HCT116 (cell line): ENCODE results near the gene C1orf35. TPM values are rescaled to one million over a fixed set of nuclear protein-coding genes. Genes with fewer than 3 reads are reported as not detected.

ENCODE experiments used
- ATAC-seq: fragments of 200-7000 bp; cut with Tn5 transposase; 2 replicates; pipeline ENCODE4 v1.9.1; 2020; ENCODE audit warnings: mild to moderate bottlenecking, moderate library complexity
- BruUV-seq: library from RNA; stranded (reverse); fragments of 400-500 nt; replicated peaks from 2 replicates; lab custom pipeline; 2021; lab: Mats Ljungman, UMichigan
- CTCF ChIA-PET: fragments of 300-600 bp; sonication (Branson Sonifier 250); formaldehyde crosslinking; loops from one replicate; lab custom pipeline; 2021; ENCODE audit warnings: antibody characterized with exemption; lab: Charles Lee
- POLR2A ChIA-PET: fragments of 300-600, 350-600 bp; sonication (Branson Sonifier 250); formaldehyde crosslinking; loops from one replicate; lab custom pipeline; 2021; ENCODE audit warnings: antibody characterized with exemption; lab: Charles Lee
- RAD21 ChIA-PET, 2 experiments: fragments of 300-600 bp; sonication (Branson Sonifier 250); formaldehyde crosslinking; loops; one replicate each; lab custom pipeline; 2023; ENCODE audit warnings: low total read pairs in 2 of 2; ENCODE audit not compliant: uncharacterized antibody in 2 of 2, unreplicated experiment in 2 of 2, low non-redundant PET in 1 of 2; lab: Charles Lee
- DNase-seq: peaks from one replicate; pipeline ENCODE4 v3.0.0-alpha.2; 2010; ENCODE audit warnings: low read depth, low spot score
- H2AFZ ChIP-seq: fragments of 200-600 bp; shearing (Covaris generic), sonication (generic); 2 replicates; pipeline ENCODE4 v1.6.1; 2017; ENCODE audit warnings: low read depth, mixed run types, mixed read lengths, antibody characterized with exemption, low read length; ENCODE audit not compliant: poor library complexity, severe bottlenecking
- H3K27ac ChIP-seq: 2 replicates; pipeline ENCODE4 v1.5.1; 2012; ENCODE audit warnings: low read depth, low read length
- H3K27me3 ChIP-seq: fragments of 200-600 bp; sonication (generic); 2 replicates; pipeline ENCODE4 v1.6.1; 2016; ENCODE audit warnings: mixed run types, low read length, mixed read lengths; ENCODE audit not compliant: insufficient read depth
- H3K36me3 ChIP-seq, 2 experiments: fragments of 200-500 bp in 1 of 2; fragments of 200-600 bp in 1 of 2; sonication (Bioruptor generic) in 1 of 2; sonication (generic) in 1 of 2; 2 replicates each; pipeline versions ENCODE4 v1.5.1 to v1.6.1; 2014 to 2016; ENCODE audit warnings: low read length in 2 of 2, inconsistent platforms in 1 of 2, mixed read lengths in 1 of 2, mixed run types in 1 of 2; ENCODE audit not compliant: insufficient read depth in 2 of 2, control insufficient read depth in 1 of 2
- H3K4me1 ChIP-seq, 2 experiments: fragments of 200-600 bp in 1 of 2; sonication (generic) in 1 of 2; 2 replicates each; pipeline versions ENCODE4 v1.5.1 to v1.6.1; 2012 to 2017; ENCODE audit warnings: low read length in 2 of 2, inconsistent platforms in 1 of 2, mild to moderate bottlenecking in 1 of 2, mixed read lengths in 1 of 2, mixed run types in 1 of 2, moderate library complexity in 1 of 2; ENCODE audit not compliant: insufficient read depth in 2 of 2, control insufficient read depth in 1 of 2
- H3K4me2 ChIP-seq: fragments of 200-600 bp; sonication (generic); 2 replicates; pipeline ENCODE4 v1.6.1; 2017; ENCODE audit warnings: mixed run types, low read length, mixed read lengths
- H3K4me3 ChIP-seq, 2 experiments: fragments of 200-600 bp in 1 of 2; sonication (generic) in 1 of 2; replicated peaks in 1 of 2; 2 replicates each; pipeline ENCODE4 v1.5.1; 2011 to 2016; ENCODE audit warnings: low read length in 2 of 2, control low read depth in 1 of 2, low read depth in 1 of 2, mild to moderate bottlenecking in 1 of 2, mixed read lengths in 1 of 2, mixed run types in 1 of 2
- H3K79me2 ChIP-seq: fragments of 200-600 bp; sonication (generic); 2 replicates; pipeline ENCODE4 v1.6.1; 2017; ENCODE audit warnings: mild to moderate bottlenecking, mixed run types, low read length, moderate library complexity, mixed read lengths; ENCODE audit not compliant: insufficient read depth
- H3K9ac ChIP-seq: fragments of 200-600 bp; sonication (generic); 2 replicates; pipeline ENCODE4 v1.6.1; 2016; ENCODE audit warnings: low read length, mixed read lengths
- H3K9me2 ChIP-seq: fragments of 200-600 bp; sonication (generic), shearing (Covaris generic); 2 replicates; pipeline ENCODE4 v1.6.1; 2017; ENCODE audit warnings: mixed run types, mild to moderate bottlenecking, moderate library complexity; ENCODE audit not compliant: insufficient read depth
- H3K9me3 ChIP-seq, 2 experiments: fragments of 200-500 bp in 1 of 2; fragments of 200-600 bp in 1 of 2; sonication (Bioruptor generic) in 1 of 2; sonication (generic) in 1 of 2; 2 replicates each; pipeline ENCODE4 v1.6.1; 2014 to 2017; ENCODE audit warnings: low read length in 2 of 2, mixed read lengths in 2 of 2, inconsistent platforms in 1 of 2, low read depth in 1 of 2, mild to moderate bottlenecking in 1 of 2, mixed run types in 1 of 2, moderate library complexity in 1 of 2; ENCODE audit not compliant: control insufficient read depth in 1 of 2, insufficient read depth in 1 of 2
- H4K20me1 ChIP-seq: fragments of 200-600 bp; sonication (generic), shearing (Covaris generic); 2 replicates; pipeline ENCODE4 v1.6.1; 2017; ENCODE audit warnings: mixed run types, mild to moderate bottlenecking, moderate library complexity; ENCODE audit not compliant: insufficient read depth
- ATF3 ChIP-seq: IDR thresholded peaks from 2 replicates; pipeline ENCODE4 v1.6.1; 2012
- CBX3 ChIP-seq: IDR thresholded peaks from 2 replicates; pipeline ENCODE4 v1.6.1; 2012; ENCODE audit warnings: low read depth
- CEBPB ChIP-seq: IDR thresholded peaks from 2 replicates; pipeline ENCODE4 v1.6.1; 2012; ENCODE audit warnings: low read depth
- CTCF ChIP-seq, 3 experiments: fragments of 200-600 bp in 1 of 3; sonication (generic) in 1 of 3; IDR thresholded peaks in 2 of 3; conservative IDR thresholded peaks in 1 of 3; 2 replicates each; pipeline ENCODE4 v1.5.1; 2012 to 2017; ENCODE audit warnings: low read depth in 2 of 3, low read length in 2 of 3, antibody characterized with exemption in 1 of 3, borderline replicate concordance in 1 of 3, control low read depth in 1 of 3, mild to moderate bottlenecking in 1 of 3, mixed read lengths in 1 of 3, mixed run types in 1 of 3, moderate library complexity in 1 of 3; ENCODE audit not compliant: insufficient read depth in 1 of 3
- EGR1 ChIP-seq: IDR thresholded peaks from 2 replicates; pipeline ENCODE4 v1.6.1; 2012; ENCODE audit warnings: low read depth
- ELF1 ChIP-seq: IDR thresholded peaks from 2 replicates; pipeline ENCODE4 v1.6.1; 2012; ENCODE audit warnings: low read depth, borderline replicate concordance
- EZH2 ChIP-seq: fragments of 200-600 bp; sonication (generic); IDR thresholded peaks from 2 replicates; pipeline ENCODE4 v1.6.1; 2017; ENCODE audit warnings: antibody characterized with exemption, mixed run types
- EZH2phosphoT487 ChIP-seq: fragments of 200-600 bp; IDR thresholded peaks from 2 replicates; pipeline ENCODE4 v1.6.1; 2018; ENCODE audit warnings: antibody characterized with exemption, borderline replicate concordance
- FOSL1 ChIP-seq: IDR thresholded peaks from 2 replicates; pipeline ENCODE4 v1.6.1; 2012; ENCODE audit warnings: low read depth
- JUND ChIP-seq: IDR thresholded peaks from 2 replicates; pipeline ENCODE4 v1.6.1; 2012
- MAX ChIP-seq: IDR thresholded peaks from 2 replicates; pipeline ENCODE4 v1.6.1; 2012
- POLR2AphosphoS5 ChIP-seq: IDR thresholded peaks from 2 replicates; pipeline ENCODE4 v1.6.1; 2011; ENCODE audit warnings: mild to moderate bottlenecking, low read depth, low read length, moderate library complexity
- RAD21 ChIP-seq: IDR thresholded peaks from 2 replicates; pipeline ENCODE4 v1.6.1; 2012; ENCODE audit warnings: low read depth, mild to moderate bottlenecking
- REST ChIP-seq: IDR thresholded peaks from 2 replicates; pipeline ENCODE4 v1.6.1; 2012; ENCODE audit warnings: low read depth
- SIN3A ChIP-seq: IDR thresholded peaks from 2 replicates; pipeline ENCODE4 v1.6.1; 2012; ENCODE audit warnings: low read depth
- SRF ChIP-seq: IDR thresholded peaks from 2 replicates; pipeline ENCODE4 v1.6.1; 2012; ENCODE audit warnings: low read depth
- TCF7L2 ChIP-seq: IDR thresholded peaks from 2 replicates; pipeline ENCODE4 v1.7.0; 2011; ENCODE audit warnings: borderline replicate concordance, inconsistent platforms; ENCODE audit not compliant: insufficient read depth, insufficient read length; ENCODE audit errors: extremely low read depth
- YY1 ChIP-seq: IDR thresholded peaks from 2 replicates; pipeline ENCODE4 v1.6.1; 2011; ENCODE audit warnings: low read length, low read depth, moderate library complexity, mild to moderate bottlenecking; ENCODE audit not compliant: insufficient replicate concordance; ENCODE audit errors: extremely low read depth
- ZBTB33 ChIP-seq: IDR thresholded peaks from 2 replicates; pipeline ENCODE4 v1.6.1; 2011; ENCODE audit warnings: mild to moderate bottlenecking, low read length, moderate library complexity; ENCODE audit not compliant: insufficient replicate concordance; ENCODE audit errors: extremely low read depth
- ZFX ChIP-seq: fragments of 450-650 bp; IDR thresholded peaks from 2 replicates; pipeline ENCODE4 v1.6.1; 2017
- intact Hi-C: fragments of 100-400 bp; cut with micrococcal nuclease; formaldehyde crosslinking; loops from 2 replicates; pipeline ENCODE4 v1.10.0; 2022
- total RNA-seq: library from RNA; stranded (reverse); gene quantifications from one replicate; pipeline ENCODE4 v1.2.1, GENCODE V29; 2021; ENCODE audit not compliant: unreplicated experiment

The C1orf35 gene
- total RNA-seq, 1 experiment from 2014 or later = 26.1 TPM

- no peaks in the 10 kb centered on the region for H3K9me2 ChIP-seq
- H3K27me3 ChIP-seq = no peaks in the 10 kb centered on the region
- ChIA-PET CTCF (no interaction called here), RAD21 (no interaction called here), POLR2A (no interaction called here)
- peaks cover 58% of the 10 kb centered on the region for H3K79me2 ChIP-seq
- no peak overlapping the region for H3K4me3 ChIP-seq
- no peaks in the 10 kb centered on the region for H4K20me1 ChIP-seq
- no TSS peak for BruUV-seq
- H3K9me3 ChIP-seq = no peaks in the 10 kb centered on the region
- peaks cover 0 to 12% of the 10 kb centered on the region in 2 experiments; a peak in 3 of 4 replicates for H3K4me1 ChIP-seq
- TF ChIP-seq YY1 (no peak), ZFX (no peak), EZH2phosphoT487 (no peak), JUND (no peak), ELF1 (no peak), CBX3 (no peak), REST (no peak), EZH2 (no peak), ATF3 (no peak), RAD21 (no peak), CEBPB (no peak), EGR1 (no peak), POLR2AphosphoS5 (no peak), FOSL1 (no peak), SRF (no peak), TCF7L2 (no peak), CTCF (IDR thresholded peaks at IDR 0.05 in 2 of 3, conservative IDR thresholded peaks at IDR 0.05 in 1 of 3; ENCODE audit: borderline replicate concordance in 1 of 3, insufficient read depth in 1 of 3, low read depth in 2 of 3, low read length in 2 of 3) (no peak), MAX (no peak), ZBTB33 (no peak), SIN3A (no peak)
- no peak for DNase-seq
- intact Hi-C loops = no loop called here
- ATAC-seq = no peak
- no peak overlapping the region for H3K27ac ChIP-seq
- no peak overlapping the region for H3K4me2 ChIP-seq
- H3K9ac ChIP-seq = no peak overlapping the region
- 0 out of 4 replicates have a peak, but pooled peaks cover 0 to 6% of the 10 kb centered on the region in 2 experiments for H3K36me3 ChIP-seq
- H2AFZ ChIP-seq = no peak overlapping the region
Observed at GRCh38 chr1:228144193-228144992, 41.3 kb upstream of the C1orf35 start.
